Cardiac muscle cell (in vitro differentiated cells and primary cell): Measurements from ENCODE around the gene PFKM. TPM values are rescaled to one million over a fixed set of nuclear protein-coding genes. Genes with fewer than 3 reads are reported as not detected.

Experiments used
- DNase-seq, 2 donors: peaks; one replicate each; pipeline versions ENCODE4 v3.0.0 to v3.0.0-alpha.2; 2010 to 2017; ENCODE audit warnings: low read depth in 1 of 2, low spot score in 1 of 2
- H3K27ac ChIP-seq: fragments of 200-600 bp; sonication (generic); 2 replicates; pipeline ENCODE4 v1.5.1; 2016
- H3K27me3 ChIP-seq: fragments of 200-600 bp; sonication (generic); 2 replicates; pipeline ENCODE4 v1.6.0; 2016; ENCODE audit warnings: control low read depth
- H3K36me3 ChIP-seq: fragments of 200-600 bp; sonication (generic); 2 replicates; pipeline ENCODE4 v1.5.1; 2016; ENCODE audit warnings: control low read depth
- H3K4me1 ChIP-seq: fragments of 200-600 bp; sonication (generic); 2 replicates; pipeline ENCODE4 v1.8.1; 2017; ENCODE audit warnings: low read depth, mild to moderate bottlenecking, mixed run types
- H3K4me3 ChIP-seq: fragments of 200-600 bp; sonication (generic); 2 replicates; pipeline ENCODE4 v1.5.1; 2016; ENCODE audit warnings: mild to moderate bottlenecking
- H3K9me3 ChIP-seq: fragments of 200-600 bp; sonication (generic); 2 replicates; pipeline ENCODE4 v1.5.1; 2017; ENCODE audit warnings: low read depth, mild to moderate bottlenecking, control low read depth
- polyA plus RNA-seq: library from polyadenylated mRNA; unstranded; fragments of >200 nt; fragmentation: Nextera tagmentation; extraction: Ambion mirVana; gene quantifications from 2 replicates; pipeline ENCODE4 v1.2.1, GENCODE V29; 2016
- total RNA-seq: library from RNA; depleted of rRNA; stranded (reverse); fragments of >200 nt; gene quantifications from 2 replicates; pipeline ENCODE4 v1.2.3, GENCODE V29; 2016
- TF ChIP-seq, protein P1 (sequence below): IDR thresholded peaks from 2 replicates; pipeline ENCODE4 v1.5.1; 2012; ENCODE audit warnings: low read depth, mild to moderate bottlenecking, low read length

PFKM gene
- total and polyA plus RNA-seq, 2 experiments from 2014 or later, result 152 to 163 TPM

DNA sequence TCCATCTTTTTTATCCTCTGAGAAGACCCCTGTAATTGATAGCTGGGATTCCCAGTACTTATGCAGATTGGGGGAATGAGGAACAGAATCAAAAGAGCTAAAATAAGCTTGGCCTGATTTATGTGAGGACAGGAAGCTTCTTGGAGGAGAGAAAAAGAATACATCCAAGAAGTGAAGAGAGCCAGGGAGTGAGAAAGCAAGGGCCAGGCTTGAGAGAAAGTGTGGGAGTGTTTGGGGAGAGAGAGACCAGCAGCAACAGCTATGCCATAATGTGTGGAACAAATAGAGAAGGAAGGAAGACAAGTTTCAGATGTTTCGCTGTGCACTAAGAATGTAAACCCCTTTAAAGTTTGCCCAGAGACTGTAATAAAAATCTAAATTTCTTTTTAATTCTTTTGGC lies 60.3 kb downstream of the PFKM start:
- peaks cover 49% of the 10 kb centered on the region for H3K27me3 ChIP-seq
- no peak for DNase-seq
- TF ChIP-seq, protein P1, sequence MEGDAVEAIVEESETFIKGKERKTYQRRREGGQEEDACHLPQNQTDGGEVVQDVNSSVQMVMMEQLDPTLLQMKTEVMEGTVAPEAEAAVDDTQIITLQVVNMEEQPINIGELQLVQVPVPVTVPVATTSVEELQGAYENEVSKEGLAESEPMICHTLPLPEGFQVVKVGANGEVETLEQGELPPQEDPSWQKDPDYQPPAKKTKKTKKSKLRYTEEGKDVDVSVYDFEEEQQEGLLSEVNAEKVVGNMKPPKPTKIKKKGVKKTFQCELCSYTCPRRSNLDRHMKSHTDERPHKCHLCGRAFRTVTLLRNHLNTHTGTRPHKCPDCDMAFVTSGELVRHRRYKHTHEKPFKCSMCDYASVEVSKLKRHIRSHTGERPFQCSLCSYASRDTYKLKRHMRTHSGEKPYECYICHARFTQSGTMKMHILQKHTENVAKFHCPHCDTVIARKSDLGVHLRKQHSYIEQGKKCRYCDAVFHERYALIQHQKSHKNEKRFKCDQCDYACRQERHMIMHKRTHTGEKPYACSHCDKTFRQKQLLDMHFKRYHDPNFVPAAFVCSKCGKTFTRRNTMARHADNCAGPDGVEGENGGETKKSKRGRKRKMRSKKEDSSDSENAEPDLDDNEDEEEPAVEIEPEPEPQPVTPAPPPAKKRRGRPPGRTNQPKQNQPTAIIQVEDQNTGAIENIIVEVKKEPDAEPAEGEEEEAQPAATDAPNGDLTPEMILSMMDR, result no peak
- H3K27ac ChIP-seq, result no peak overlapping the region
- peaks cover 6% of the 10 kb centered on the region for H3K4me1 ChIP-seq
- no peaks in the 10 kb centered on the region for H3K9me3 ChIP-seq
- H3K36me3 ChIP-seq, result no peaks in the 10 kb centered on the region
- no peak overlapping the region for H3K4me3 ChIP-seq

DNA sequence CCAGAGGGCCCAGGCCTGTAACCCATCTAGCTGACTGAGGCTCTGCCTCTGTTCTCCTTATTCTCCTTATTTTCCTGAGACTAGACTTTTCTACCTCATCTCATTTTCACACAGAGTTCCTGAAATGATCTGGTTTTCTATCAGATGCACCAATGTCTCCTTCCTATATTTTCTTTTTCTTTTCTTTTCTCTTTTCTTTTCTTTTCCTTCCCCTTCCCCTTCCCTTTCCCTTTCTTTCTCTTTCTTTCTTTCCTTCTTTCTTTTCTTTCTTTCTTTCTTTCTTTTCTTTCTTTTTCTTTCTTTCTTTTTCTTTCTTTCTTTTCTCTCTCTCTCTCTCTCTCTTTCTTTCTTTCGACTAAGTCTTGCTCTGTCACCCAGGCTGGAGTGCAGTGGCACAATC lies 61.3 kb downstream of the PFKM start:
- H3K36me3 ChIP-seq, result no peaks in the 10 kb centered on the region
- H3K4me1 ChIP-seq, result peaks cover 6% of the 10 kb centered on the region
- H3K27ac ChIP-seq, result no peak overlapping the region
- H3K9me3 ChIP-seq, result no peaks in the 10 kb centered on the region
- H3K4me3 ChIP-seq, result no peak overlapping the region
- TF ChIP-seq, protein P1, result no peak
- H3K27me3 ChIP-seq, result peaks cover 59% of the 10 kb centered on the region
- DNase-seq, result no peak

DNA sequence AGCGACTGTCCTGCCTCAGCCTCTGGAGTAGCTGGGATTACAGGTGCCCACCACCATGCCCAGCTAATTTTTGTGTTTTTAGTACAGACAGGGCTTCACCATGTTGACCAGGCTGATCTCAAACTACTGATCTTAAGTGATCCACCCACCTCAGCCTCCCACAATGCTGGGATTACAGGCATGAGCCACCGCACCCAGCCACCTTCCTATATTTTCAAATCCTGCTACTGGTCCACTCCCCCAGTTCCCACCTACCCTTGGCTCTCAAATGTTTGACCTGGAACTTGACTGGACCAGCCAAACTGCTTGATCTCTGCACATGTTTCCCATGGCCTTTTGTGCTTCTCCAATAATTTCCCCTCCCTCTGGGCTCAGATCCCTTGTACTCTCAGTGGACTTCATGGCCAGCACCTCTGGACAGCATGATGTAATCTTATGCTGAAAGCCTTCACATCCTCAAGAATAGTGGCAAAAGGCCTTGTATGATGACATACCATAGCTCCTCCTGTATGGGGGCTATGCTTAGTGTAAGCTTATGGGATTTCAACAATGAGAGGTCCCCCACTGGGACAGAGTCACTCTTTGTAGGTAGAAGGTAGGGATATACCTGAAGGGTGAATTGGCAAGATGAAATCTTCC lies 61.8 kb downstream of the PFKM start:
- Histone ChIP-seq H3K36me3 (no peaks in the 10 kb centered on the region), H3K9me3 (no peaks in the 10 kb centered on the region), H3K27me3 (peaks cover 64% of the 10 kb centered on the region), H3K27ac (no peak overlapping the region), H3K4me1 (peaks cover 3% of the 10 kb centered on the region), H3K4me3 (no peak overlapping the region)
- no peak for DNase-seq
- TF ChIP-seq, protein P1, result no peak

DNA sequence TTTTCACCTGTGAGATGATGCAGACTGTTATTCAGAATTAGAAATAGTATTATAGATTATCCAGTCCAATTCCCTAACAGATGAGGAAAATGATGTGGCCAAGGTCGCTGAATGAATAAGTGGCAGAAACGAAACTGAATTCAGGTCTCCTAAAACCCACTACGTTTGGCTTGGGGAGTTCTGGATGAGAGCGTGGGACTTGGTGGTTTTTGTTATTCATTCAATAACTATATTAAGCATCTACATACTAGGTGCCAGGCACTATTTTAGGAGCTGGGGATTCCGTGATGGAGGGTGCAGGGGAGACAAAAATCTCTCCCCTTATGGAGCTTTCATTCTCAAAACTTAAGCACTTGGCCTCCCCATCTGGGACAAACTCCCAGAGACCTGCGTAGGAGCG lies 63.5 kb downstream of the PFKM start:
- Histone ChIP-seq H3K27me3 (peaks cover 79% of the 10 kb centered on the region), H3K36me3 (no peaks in the 10 kb centered on the region), H3K4me1 (no peaks in the 10 kb centered on the region), H3K9me3 (no peaks in the 10 kb centered on the region), H3K27ac (no peak overlapping the region), H3K4me3 (peak overlapping the region; percentile 42)
- no peak for DNase-seq
- TF ChIP-seq, protein P1, result no peak

DNA sequence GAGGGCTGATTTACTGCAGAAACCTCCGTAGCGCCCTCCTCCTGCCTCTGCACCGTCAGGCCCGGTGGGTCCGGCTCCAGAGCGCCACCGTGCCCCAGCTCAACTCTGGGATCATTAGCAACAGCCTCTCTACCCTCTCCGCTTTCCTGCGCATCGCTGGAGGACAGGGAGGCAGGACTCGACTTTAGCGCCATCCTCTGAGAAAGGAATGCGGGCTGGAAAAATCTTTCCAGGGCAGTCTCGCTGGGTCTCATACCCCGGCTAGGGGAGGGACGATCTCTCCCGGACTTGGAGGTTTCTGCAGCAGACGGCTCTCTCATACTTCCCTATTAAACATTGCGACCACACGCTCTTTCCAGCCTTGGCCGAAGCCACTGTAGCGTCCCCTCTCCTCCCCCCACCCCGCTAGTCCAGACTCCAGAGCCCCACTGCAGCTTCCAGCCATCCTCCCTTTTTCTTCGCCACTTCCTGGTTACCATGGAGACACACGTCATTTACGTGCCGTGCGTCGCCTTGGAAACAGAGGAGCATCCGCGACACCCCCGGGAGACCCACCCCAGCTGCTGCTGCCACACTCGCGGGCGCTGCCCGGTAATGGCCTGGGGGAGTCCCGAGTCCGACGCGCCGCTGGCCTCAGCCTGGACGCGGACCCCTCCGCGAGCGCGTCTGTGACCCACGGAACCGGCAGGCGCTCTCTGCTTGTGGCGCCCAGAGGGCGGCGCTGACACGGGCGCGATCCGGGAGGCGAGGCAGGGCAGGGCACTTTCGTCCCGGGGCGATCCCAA lies 64.1 kb downstream of the PFKM start, which contains the start of gene CCDC184:
CCDC184 (plus strand) TSS at position 554 of the 785 bp plus-strand sequence. CDS start 479 bp downstream, outside the sequence.
- Histone ChIP-seq H3K4me3 (peak within 1 kb of the TSS; percentile 42), H3K36me3 (no peaks in the 10 kb centered on the region), H3K27me3 (peaks cover 86% of the 10 kb centered on the region), H3K4me1 (no peaks in the 10 kb centered on the region), H3K9me3 (no peaks in the 10 kb centered on the region), H3K27ac (no peak within 1 kb of the TSS)
- peak; percentile 62 to 82 for DNase-seq
- TF ChIP-seq, protein P1, result peak; percentile 45
